Suppressor macrophage (primary cell): ENCODE results near the gene RAD9A.

Experiments used
- DNase-seq, 4 experiments: peaks; one replicate each; pipeline ENCODE4 v3.0.0-alpha.2; 2020 to 2022

The RAD9A gene

DNA sequence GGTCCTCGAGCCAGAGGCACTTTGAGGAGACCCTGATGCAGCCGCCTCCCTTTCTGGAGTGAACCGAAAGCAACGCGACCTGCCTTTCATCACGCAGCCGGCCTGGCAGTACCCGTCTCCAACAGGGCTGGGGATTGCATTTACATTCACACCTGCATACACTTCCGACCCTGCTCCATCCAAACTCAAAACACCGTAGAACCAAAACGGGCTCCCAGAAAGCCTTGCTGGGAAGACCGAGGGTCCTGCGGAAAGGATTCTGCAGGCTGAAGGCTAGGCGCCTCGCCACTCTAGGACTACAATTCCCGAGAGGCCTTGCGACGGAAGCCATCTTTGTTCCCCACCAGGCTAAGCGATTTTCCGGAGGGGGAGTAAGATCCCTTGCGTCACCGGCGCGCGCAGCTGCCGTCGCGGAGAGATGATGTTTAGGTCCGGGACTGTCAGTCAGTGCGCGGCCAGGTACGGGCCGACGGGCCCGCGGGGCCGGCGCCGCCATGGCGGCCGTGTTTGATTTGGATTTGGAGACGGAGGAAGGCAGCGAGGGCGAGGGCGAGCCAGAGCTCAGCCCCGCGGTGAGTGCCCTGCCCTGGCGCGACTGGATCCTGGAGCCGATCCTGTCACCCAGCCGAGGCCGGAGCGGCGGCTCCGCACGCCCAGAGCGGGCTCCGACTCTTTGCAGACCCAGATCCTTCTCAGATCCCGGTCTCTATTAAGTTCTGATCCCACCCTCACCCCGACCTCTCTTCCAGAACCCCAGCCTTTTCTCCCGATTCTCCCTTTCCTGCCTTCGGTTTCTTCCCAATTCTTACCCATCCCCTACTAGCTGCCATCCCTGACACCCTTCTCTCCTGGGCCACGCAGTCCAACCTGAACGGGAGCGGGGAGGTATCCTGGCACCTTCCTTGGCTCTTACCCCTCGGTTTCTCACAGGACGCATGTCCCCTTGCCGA lies 36.5 kb downstream of the RAD9A start, which contains the start of gene RPS6KB2:
RPS6KB2 (plus strand) TSS at position 443 of the 950 bp plus-strand sequence; CDS start at position 495, 52 bp downstream.
- DNase-seq: peak; percentile 97 to 98 (median 98)

DNA sequence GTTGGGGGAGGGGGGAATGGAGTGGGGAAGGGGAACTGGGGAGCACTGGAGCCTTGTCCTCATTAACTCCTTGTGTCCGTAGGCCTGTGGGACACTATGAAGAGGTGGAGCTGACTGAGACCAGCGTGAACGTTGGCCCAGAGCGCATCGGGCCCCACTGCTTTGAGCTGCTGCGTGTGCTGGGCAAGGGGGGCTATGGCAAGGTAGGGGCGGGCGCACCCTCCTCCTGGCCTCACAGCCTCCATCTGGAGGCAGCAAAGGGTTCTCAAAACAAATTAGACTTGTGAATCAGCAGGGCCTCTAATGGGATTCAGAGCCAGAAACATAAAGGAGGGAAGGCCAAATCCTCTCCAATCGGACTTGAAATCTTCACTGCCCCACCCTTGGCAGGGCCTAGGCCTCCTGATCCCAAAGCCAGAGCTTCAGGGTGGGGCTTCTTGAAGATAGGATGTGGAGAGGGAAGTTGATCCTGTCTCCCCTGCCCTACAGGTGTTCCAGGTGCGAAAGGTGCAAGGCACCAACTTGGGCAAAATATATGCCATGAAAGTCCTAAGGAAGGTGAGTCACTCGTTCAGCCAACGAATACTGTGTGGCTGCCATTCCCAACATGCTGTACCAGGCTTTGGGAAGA lies 37.4 kb downstream of the RAD9A start:
- no peak for DNase-seq

DNA sequence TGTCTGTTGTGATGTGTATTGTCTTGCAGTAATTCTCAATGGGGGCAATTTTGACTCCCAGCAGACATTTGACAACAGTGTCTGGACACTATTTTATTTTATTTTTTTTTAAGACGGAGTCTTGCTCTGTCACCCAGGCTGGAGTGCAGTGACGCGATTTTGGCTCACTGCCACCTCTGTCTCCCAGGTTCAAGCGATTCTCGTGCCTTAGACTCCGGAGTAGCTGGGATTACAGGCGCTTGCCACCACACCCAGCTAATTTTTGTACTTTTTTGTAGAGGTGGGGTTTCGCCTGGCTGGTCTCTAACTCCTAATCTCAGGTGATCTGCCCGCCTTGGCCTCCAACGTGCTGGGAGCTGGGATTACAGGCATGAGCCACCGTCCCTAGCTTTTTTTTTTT lies 37.9 kb downstream of the RAD9A start:
- DNase-seq: no peak

DNA sequence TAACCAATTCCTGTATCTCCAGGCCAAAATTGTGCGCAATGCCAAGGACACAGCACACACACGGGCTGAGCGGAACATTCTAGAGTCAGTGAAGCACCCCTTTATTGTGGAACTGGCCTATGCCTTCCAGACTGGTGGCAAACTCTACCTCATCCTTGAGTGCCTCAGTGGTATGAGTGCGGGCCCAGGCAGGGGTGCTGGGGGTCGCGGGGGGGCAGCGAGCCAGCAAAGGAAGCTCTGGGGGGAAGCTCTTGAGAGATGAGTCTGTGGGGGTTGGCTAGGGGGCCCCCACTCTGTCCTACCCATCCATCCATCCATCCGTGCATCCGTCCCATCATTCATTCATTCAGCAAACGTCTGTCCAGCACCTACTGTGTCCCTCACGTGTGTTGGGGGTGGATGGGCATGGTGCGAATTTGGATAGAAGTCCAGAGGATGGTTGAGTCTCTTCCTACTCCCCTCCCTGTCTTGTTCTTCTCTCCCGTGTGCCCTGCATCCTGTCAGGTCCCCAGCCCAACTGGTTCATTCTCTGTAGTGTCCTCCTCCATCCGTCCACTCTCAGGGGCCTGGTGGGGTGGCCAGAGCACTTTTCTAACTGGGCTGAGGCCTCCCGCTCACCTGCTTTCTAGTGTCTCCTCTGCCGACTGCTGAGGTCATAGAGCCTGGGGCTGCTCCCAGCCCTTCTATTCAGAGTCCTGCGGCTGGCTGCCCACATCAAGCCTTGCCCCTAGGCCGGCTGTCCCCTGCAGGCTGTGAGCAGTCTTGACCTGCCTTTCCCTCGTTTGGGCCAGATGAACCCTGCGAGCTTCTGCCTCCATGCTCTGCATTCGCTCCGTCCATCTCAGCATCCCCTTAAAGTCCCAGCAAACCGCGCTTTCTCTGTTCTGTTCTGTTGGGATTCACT lies 39.8 kb downstream of the RAD9A start:
- DNase-seq: no peak

DNA sequence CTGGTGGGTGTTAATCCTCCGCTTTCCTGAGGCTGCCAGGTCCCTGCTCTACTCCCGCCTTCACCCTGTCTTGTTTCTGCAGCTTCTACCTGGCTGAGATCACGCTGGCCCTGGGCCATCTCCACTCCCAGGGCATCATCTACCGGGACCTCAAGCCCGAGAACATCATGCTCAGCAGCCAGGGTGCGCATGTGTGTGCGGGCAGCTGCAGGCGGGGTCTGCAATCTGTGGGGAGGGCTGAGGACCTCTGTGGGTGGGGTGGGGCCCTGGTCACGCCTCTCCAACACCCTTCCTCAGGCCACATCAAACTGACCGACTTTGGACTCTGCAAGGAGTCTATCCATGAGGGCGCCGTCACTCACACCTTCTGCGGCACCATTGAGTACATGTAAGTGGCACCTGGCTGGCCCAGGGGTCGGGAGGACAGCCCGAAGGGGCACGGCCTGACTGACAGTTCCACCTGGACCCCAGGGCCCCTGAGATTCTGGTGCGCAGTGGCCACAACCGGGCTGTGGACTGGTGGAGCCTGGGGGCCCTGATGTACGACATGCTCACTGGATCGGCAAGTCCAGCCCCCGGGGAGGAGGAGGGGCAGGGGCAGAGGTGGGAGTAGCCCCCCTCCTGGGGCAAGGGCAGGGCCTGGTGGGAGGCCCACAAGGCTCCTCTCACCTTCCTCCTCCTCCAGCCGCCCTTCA lies 41.0 kb downstream of the RAD9A start:
- no peak for DNase-seq

DNA sequence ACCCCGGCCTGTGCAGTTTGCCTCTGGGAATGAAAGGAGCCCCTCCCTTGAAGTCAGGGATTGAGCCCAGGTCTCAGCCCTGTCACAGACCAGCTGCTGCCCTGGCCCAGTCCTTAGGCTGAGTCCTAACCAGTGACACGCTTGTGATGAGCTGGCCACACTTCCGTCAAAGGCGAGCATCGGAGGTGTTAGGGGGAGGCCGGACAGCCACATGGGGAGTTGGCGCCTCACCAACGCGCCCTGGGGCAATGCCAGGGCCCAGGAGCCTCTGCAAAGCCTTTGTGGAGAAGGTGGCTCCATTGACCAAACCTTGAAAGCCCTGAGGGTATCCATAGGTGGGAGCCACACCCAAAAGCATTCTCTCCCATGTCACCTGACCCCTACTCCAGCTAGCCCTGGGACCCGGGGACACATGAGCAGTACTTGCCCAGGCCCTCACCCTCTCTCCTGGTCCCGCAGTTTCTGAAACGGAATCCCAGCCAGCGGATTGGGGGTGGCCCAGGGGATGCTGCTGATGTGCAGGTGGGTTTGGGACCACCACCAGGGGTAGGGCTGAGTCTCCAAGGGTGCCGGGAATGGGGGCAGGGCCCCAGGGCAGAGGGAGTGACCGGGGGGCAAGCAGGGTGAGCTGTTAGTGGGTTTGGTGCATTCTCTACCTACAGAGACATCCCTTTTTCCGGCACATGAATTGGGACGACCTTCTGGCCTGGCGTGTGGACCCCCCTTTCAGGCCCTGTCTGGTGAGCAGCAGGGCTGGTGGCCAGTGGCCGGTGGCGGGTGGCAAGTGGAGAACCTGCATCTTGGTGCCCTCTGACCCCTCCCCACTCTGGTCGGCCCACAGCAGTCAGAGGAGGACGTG lies 42.0 kb downstream of the RAD9A start:
- DNase-seq: no peak

DNA sequence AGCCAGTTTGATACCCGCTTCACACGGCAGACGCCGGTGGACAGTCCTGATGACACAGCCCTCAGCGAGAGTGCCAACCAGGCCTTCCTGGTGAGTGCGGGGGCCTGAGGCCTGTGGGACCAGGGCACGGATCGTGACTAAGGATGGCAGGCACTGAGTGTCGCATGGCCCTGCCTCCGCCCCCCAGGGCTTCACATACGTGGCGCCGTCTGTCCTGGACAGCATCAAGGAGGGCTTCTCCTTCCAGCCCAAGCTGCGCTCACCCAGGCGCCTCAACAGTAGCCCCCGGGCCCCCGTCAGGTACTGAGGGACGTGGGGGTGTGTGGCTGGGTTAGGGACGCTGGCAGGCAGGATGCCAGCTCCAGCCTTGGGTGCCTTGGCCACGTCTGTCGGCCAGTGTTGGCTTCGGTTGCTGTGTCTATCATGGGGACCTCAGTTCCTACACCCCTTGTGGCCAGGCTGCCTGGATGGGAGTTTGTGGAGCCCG lies 42.7 kb downstream of the RAD9A start:
- no peak for DNase-seq

DNA sequence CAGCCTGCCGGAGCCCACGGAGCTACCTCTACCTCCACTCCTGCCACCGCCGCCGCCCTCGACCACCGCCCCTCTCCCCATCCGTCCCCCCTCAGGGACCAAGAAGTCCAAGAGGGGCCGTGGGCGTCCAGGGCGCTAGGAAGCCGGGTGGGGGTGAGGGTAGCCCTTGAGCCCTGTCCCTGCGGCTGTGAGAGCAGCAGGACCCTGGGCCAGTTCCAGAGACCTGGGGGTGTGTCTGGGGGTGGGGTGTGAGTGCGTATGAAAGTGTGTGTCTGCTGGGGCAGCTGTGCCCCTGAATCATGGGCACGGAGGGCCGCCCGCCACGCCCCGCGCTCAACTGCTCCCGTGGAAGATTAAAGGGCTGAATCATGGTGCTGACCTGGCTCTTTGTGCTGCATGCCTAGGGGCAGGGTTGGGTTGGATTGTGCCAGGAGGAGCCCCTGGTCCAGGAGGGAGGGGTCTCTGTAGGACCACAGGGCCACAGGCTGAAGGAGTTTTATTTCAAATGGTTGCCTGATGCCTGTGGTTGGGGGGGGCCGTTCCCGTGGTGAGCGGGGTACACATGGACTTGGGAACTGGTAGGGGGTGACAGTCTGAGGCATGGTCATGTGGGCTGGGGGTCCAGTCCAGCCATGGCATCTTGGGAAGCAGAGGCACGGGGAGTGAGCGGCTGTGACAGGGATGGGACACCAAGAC lies 43.4 kb downstream of the RAD9A start:
- no peak for DNase-seq

DNA sequence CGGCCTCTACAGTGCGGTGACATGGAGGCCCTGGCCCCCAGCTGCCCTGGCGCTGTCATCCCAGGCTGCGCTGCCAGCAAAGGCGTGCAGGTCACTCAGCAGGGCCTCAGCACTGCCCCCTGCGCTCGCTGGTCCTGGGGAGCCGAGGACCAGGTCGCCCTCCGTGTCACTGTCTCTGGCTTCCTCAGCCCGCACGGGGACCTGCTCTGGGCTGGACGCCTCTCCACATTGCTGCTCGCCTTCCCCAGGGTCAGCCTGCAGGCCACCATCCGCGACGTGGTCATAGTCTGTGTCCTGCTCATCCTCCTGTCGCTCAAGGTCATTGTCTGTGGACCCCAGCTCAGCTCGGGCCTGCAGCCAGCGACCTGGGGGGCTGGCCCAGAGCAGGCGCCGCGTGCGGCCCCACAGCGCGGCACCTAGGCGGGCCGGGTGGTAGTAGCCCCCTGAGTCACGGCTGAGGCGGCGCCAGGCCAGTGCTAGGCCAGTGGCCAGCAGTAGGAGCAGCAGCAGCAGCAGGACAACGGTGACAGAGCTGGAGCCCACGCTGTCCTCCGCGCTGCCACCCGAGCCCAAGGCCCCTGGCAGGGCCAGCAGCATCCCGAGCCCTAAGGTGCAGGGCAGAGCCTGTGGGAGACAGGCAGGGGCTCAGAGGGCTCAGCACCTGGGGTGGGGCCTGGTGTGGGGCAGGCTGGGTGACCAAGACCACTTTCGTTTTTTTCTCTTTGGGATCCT lies 44.1 kb downstream of the RAD9A start:
- DNase-seq: no peak

DNA sequence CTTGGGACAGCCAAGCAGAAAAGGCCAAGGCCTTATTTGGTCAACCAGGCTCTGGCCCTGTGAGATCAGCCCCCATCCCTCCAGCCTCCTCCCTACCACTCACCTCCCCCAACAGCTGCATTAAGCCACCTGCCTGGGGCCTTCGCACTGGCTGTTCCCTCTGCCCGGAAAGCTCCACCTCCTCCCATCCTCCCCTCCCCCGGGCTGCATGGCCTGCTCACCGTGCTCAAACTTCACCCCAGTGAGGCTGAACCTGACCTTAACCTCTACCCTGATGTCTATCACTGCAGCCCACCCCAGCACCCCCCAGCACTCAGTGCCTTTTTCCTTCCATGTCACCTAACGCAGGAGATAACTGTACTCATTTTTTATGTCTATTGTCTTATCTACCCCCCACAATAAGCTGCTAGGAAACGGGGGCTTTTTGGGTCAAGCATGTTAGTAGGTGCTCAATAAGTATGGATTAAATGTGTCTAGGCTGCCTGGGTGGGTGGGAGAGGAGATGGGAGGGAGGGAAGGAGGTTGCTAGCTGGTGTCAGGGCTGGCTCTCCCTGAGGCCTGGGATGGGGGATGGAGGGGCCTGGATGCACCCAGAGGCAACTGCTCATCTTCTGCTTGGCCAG lies 44.8 kb downstream of the RAD9A start:
- no peak for DNase-seq

DNA sequence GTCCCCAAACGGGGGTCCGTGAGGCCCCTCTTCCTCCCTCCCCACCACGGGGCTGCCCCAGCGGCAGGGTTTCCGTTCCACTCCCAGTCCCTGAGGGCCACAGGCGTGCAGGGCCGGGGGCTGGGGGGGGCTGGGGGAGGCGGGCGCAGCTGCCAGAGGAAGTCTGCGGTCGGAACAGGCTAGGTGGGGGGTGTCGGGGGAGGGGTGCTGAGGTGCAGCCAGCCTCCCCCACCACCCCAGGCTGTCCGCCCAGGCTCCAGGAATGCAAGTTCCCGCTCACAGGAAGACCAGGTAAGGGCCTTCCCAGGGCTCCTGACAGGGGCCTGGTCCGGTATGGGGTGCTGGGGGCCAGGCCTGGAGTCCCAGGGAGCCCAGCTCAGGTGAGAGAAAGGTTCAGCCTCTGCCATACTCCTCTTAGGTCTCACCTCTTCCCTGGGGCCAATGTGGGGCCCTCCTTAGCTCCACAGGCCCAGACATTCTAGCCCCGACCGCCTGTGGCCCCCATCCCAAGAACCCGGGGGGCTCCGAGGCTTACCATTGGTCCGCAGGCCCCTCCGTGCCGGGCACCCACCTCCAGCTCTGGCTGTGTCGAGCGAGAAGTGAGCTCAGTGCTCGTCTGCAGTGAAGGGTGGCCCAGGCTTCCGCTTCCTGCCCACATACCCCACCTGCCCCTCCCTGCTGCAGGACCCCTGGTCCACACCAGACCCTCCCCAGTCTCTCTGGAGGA lies 45.5 kb downstream of the RAD9A start, which contains the start of gene PTPRCAP:
PTPRCAP (minus strand) TSS at position 601 of the 727 bp plus-strand sequence; CDS start at position 538, 63 bp downstream.
- DNase-seq: no peak

DNA sequence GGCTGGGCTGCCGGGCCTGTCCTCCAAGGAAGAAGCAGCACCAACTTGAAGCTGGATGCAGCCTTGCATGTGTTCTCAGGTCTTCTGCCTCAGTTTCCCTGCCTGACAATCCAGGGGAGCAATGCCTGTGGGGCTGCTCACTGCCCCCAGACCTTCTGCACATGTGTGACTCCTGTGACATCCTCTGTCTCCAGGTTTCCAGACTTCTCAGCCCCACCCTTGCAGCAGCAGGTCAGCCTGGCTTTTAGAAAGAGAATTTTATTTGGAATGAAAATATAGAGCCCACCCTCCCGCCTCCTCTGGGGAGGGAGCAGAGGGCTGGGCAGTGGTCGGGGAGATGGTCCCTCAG lies 46.0 kb downstream of the RAD9A start:
- no peak for DNase-seq

DNA sequence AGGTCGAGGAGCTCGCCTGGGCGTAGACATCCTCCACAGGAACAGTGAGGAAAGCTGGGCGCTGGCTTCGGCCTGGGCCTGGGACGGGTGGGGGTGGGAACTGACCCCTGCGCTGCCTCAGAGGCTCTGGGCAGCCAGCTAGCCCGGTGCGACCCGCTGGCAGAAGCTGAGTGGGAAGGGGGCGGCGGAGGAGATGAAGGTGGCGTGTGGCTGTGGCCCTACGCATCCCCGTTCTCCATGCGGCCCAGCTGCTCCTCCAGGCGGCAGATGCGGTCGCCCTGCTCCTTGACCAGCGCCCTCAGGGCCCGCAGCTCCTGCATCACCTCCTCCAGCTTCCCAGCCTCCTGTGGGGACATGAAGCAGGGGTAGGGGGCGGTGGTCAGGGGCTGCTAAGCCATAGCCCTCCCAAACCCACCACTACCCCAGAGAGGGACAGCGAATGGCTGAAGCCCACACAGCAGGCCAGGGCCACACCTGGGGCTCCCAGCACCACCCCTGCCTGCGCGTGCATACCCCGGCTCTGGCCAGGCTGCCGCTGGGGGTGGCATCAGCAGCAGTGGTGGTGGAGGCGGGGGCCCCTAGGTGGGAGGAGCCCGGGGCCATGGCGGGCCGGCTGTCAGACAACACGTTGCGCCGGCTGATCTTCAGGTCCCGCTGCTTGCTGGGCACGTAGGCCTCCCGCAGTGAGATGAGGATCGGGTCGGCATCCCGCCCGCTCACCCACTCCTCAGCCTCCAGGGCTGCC lies 46.5 kb downstream of the RAD9A start:
- no peak for DNase-seq

DNA sequence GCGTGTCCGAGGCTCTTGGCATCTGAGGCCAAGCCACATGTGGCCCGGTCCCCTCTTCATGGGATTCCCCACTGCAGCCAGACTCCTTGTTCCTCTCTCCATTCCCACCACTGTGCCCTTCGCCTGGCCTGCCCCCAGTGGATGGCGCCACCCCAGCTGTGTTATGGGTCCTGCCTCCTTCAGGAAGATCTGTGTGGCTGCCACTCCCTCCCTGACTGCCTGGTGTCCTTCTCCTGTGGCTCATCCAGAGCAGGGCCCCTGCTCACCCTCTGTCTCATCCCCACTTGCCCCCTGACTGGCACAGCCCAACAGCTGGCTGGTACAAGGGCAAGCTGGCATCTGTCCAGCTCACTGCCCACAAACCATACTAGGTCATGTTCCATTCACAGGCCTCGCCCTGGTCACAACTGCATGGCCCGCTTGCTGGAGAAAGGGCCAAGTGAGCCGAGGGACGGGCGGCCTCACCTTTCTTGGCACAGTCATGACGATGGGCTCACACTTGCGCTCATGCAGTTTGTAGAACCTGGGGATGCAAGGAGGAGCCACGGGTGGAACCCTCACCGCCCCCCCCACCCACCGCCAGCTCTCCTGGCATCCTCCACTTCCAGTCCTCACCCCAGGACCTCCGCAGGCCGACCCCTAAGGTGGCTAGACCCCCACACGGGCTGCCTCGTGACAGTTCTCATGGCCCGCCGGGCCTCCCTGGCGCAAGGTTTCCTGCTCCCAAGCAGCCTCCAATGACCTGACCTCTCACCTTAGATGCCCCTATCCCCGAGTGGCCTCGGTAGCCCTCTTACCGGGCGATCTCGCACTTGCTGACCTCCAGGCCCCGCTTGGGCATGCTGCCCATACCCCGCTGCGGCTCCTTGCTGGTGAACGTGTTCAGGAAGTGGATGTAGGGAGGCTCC lies 47.8 kb downstream of the RAD9A start:
- peak; percentile 73 to 88 (median 81) for DNase-seq

DNA sequence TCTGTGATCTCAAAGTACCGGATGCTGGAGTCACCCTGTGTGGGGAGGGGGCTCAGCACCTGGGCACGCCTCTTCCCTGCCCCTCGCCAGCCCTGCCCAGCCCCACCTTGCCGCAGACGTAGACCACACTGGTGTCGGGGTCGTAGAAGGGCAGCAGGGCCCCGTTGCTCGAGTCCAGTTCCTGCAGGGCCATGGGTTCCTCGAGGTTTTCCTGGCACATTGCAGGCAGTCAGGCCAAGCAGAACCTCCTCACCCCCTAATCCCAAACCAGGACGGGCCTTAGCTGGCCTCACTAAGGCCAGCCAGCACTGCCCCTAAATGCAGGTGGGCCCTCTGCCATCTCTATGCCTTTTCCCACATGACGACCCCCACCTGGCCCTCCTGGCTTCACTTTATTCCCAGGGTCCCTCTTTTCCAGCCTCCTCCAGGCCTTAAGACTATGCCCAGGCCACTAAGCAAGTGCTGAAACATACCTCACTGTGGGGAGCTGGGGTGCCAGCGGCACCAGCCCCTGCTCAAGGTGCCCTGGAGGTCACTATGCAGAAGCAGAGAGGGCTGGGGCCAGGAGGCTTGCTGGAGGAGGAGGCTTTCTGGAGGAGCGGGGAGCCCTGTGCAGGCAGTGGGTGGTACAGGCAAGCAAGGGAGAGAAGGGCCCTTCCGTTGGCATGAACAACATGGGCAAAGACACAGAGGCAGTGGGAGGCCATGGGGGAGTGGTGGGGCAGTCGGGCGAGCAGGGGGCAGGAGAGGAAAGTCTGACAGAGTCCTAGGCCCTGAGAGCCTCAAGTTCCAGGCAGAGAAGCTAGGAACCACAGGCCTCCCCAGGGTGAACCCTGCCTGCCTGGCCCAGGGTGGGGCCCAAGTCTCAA lies 48.7 kb downstream of the RAD9A start:
- no peak for DNase-seq
